Uterus (tissue), 4 donors: ENCODE data around the gene DDX28. TPM values are rescaled to one million over a fixed set of nuclear protein-coding genes. Genes with fewer than 3 reads are reported as not detected.

Experiments
- DNase-seq, 2 donors: peaks; one replicate each; pipeline ENCODE4 v3.0.0-alpha.2; 2019 to 2020
- H3K27ac ChIP-seq, 2 donors: fragments of 200-600 bp; sonication (generic); 1 replicate in 1 of 2; 2 replicates in 1 of 2; pipeline ENCODE4 v1.5.1; 2016 to 2018
- H3K27me3 ChIP-seq, 2 donors: fragments of 200-600 bp; sonication (generic); one replicate each; pipeline ENCODE4 v1.5.1; 2018 to 2019; ENCODE audit warnings: control low read depth in 1 of 2
- H3K36me3 ChIP-seq, 2 donors: fragments of 200-600 bp; sonication (generic); one replicate each; pipeline ENCODE4 v1.5.1; 2019; ENCODE audit warnings: control low read depth in 1 of 2
- H3K4me1 ChIP-seq, 2 donors: fragments of 200-600 bp; sonication (generic); one replicate each; pipeline ENCODE4 v1.5.1; 2018 to 2019; ENCODE audit warnings: control low read depth in 1 of 2
- H3K4me3 ChIP-seq, 2 donors: fragments of 200-600 bp; sonication (generic); 1 replicate in 1 of 2; 2 replicates in 1 of 2; pipeline ENCODE4 v1.5.1; 2018 to 2019; ENCODE audit warnings: mild to moderate bottlenecking in 1 of 2
- H3K9me3 ChIP-seq, 2 donors: fragments of 200-600 bp; sonication (generic); one replicate each; pipeline ENCODE4 v1.5.1; 2019; ENCODE audit warnings: control low read depth in 1 of 2
- POLR2A ChIP-seq, 2 donors: fragments of 450-650 bp; IDR thresholded peaks; one replicate each; pipeline ENCODE4 v1.6.1; 2016; ENCODE audit warnings: antibody characterized with exemption in 2 of 2, mild to moderate bottlenecking in 1 of 2, moderate library complexity in 1 of 2
- intact Hi-C: fragments of 100-400 bp; cut with DNase I; formaldehyde crosslinking; loops from one replicate; pipeline ENCODE4 v1.15.1; 2023; ENCODE audit warnings: low total_unique reads
- total RNA-seq, 4 donors: library from RNA; depleted of rRNA in 3 of 4; stranded (reverse); fragments of >200 nt in 3 of 4; gene quantifications; one replicate each; pipeline versions ENCODE4 v1.1.0 to v1.2.4, GENCODE V29; 2014 to 2023
- TF ChIP-seq, protein P1 (sequence below), 4 experiments: fragments of 200-600 bp in 2 of 4; fragments of 450-650 bp in 2 of 4; sonication (generic) in 2 of 4; IDR thresholded peaks; one replicate each; pipeline ENCODE4 v1.5.1; 2016 to 2019; ENCODE audit warnings: antibody characterized with exemption in 4 of 4, mild to moderate bottlenecking in 2 of 4, moderate library complexity in 1 of 4
- donor health status: DM: yes; HTN: yes; CAD: no.

DDX28 gene
- total RNA-seq, 4 donors from 2014 or later: 2.9 to 14.1 (median 11.8) TPM

DNA sequence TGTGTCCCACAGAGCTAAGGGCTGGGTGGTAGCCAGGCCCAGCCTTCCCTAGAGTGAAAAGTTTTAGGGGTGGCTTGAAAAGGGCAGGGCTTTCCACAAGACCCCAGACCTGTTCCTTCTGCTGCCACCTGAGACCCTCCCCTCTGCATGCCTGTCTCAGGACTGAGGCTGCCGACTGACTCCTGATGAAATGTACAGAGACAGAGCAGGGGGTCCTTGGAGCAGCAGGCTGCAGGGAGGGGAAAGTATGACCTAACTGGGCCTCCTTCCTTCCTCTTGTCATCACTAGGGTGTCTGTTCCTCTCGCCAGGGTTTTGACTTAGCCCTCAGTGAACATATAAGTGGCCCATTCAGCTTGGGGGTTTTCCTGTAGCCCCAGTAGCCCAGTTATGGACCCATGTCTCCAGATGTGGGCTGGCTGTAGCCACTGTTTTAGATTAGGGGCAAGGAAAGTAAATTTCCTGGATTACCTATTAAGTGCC lies 47.3 kb upstream of the DDX28 start:
- intact Hi-C loops: no loop called here
- no peak for DNase-seq
- H3K4me1 ChIP-seq: no peaks in the 10 kb centered on the region
- no peak for TF ChIP-seq POLR2A (IDR thresholded peaks at IDR 0.05)
- TF ChIP-seq, protein P1, sequence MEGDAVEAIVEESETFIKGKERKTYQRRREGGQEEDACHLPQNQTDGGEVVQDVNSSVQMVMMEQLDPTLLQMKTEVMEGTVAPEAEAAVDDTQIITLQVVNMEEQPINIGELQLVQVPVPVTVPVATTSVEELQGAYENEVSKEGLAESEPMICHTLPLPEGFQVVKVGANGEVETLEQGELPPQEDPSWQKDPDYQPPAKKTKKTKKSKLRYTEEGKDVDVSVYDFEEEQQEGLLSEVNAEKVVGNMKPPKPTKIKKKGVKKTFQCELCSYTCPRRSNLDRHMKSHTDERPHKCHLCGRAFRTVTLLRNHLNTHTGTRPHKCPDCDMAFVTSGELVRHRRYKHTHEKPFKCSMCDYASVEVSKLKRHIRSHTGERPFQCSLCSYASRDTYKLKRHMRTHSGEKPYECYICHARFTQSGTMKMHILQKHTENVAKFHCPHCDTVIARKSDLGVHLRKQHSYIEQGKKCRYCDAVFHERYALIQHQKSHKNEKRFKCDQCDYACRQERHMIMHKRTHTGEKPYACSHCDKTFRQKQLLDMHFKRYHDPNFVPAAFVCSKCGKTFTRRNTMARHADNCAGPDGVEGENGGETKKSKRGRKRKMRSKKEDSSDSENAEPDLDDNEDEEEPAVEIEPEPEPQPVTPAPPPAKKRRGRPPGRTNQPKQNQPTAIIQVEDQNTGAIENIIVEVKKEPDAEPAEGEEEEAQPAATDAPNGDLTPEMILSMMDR (IDR thresholded peaks at IDR 0.05): no peak
- H3K27ac ChIP-seq: no peak overlapping the region
- H3K36me3 ChIP-seq: no peaks in the 10 kb centered on the region
- H3K9me3 ChIP-seq: no peaks in the 10 kb centered on the region
- no peaks in the 10 kb centered on the region for H3K27me3 ChIP-seq
- H3K4me3 ChIP-seq: no peak overlapping the region

DNA sequence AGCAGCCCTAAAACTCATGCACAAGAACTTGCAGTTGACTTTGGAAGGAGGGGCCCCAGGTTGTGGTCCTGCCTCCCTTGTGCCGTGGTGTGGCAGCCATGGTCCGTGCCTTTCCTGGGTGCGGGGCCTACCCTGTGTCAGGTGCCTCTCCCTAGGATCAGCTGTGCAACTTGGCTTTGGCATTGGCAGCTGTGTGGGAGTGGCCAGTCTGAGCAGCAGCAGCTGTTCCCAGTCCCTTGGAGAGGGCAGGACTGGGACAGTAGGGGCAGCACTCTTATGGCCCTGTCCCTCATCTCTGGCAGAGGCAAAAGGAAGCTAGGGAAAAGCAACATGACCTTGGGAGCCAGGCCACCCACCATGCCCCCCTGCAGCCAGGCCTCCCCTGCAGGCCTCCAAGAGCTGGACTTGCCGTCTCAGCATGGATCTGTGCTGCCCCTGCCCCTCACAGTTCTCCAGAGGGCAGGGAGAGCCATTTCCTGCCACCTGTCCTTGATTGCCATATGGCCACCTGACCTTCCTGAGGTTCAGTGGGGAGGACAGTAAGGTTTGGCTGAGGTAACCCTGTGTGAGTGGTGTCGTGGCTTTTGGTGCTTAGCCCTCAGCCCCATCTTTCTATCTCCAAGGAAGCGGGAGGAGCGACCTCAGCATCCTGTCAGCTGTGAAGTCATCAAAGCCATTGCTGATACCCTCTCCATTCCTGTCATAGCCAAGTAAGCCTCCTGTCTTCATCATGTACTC lies 46.6 kb upstream of the DDX28 start:
- Histone ChIP-seq H3K27ac (no peak overlapping the region), H3K27me3 (no peaks in the 10 kb centered on the region), H3K36me3 (no peaks in the 10 kb centered on the region), H3K4me3 (no peak overlapping the region), H3K9me3 (no peaks in the 10 kb centered on the region), H3K4me1 (no peaks in the 10 kb centered on the region)
- no peak for TF ChIP-seq POLR2A (IDR thresholded peaks at IDR 0.05)
- TF ChIP-seq, protein P1 (IDR thresholded peaks at IDR 0.05): no peak
- DNase-seq: no peak
- intact Hi-C loops: no loop called here

DNA sequence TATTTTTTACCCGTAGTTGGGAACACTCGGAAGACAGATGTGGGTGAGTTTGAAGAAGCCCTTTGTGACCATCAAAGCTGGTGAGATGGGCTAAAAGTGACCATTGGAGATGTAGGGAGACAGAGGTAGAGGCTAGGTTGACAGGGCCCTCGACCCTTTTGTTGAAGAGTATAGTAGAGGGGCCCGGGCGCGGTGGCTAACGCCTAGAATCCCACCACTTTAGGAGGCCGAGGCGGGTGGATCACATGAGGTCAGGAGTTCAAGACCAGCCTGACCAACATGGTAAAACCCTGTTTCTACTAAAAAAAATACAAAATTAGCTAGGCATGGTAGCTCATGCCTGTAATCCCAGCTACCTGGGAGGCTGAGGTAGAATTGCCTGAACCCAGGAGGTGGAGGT lies 45.9 kb upstream of the DDX28 start:
- TF ChIP-seq POLR2A (IDR thresholded peaks at IDR 0.05): no peak
- TF ChIP-seq, protein P1 (IDR thresholded peaks at IDR 0.05): no peak
- Histone ChIP-seq H3K9me3 (no peaks in the 10 kb centered on the region), H3K27me3 (no peaks in the 10 kb centered on the region), H3K4me1 (no peaks in the 10 kb centered on the region), H3K36me3 (no peaks in the 10 kb centered on the region), H3K27ac (no peak overlapping the region), H3K4me3 (no peak overlapping the region)
- DNase-seq: no peak
- intact Hi-C loops: no loop called here

DNA sequence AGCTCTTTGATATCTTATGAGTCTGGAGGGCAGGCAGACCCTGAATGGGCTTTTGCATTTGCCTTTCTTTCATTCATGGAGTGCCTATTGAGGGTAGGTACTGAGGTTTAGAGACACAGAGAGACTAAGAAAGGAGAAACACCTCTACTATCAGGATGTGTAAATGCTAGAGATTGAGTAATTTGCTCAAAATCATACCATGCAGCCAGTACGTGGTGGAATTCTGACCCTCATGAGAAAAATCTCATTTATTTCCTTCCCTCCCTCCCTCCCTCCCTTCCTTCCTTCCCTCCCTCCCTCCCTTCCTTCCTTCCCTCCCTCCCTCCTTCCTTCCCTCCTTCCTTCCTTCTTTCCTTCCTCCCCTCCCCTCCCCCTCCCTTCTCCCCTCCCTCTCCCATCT lies 43.7 kb upstream of the DDX28 start:
- intact Hi-C loops: no loop called here
- H3K27ac ChIP-seq: no peak overlapping the region
- no peak for DNase-seq
- H3K27me3 ChIP-seq: no peaks in the 10 kb centered on the region
- no peaks in the 10 kb centered on the region for H3K36me3 ChIP-seq
- H3K9me3 ChIP-seq: no peaks in the 10 kb centered on the region
- H3K4me1 ChIP-seq: no peaks in the 10 kb centered on the region
- TF ChIP-seq, protein P1 (IDR thresholded peaks at IDR 0.05): no peak
- TF ChIP-seq POLR2A (IDR thresholded peaks at IDR 0.05): no peak
- H3K4me3 ChIP-seq: no peak overlapping the region

DNA sequence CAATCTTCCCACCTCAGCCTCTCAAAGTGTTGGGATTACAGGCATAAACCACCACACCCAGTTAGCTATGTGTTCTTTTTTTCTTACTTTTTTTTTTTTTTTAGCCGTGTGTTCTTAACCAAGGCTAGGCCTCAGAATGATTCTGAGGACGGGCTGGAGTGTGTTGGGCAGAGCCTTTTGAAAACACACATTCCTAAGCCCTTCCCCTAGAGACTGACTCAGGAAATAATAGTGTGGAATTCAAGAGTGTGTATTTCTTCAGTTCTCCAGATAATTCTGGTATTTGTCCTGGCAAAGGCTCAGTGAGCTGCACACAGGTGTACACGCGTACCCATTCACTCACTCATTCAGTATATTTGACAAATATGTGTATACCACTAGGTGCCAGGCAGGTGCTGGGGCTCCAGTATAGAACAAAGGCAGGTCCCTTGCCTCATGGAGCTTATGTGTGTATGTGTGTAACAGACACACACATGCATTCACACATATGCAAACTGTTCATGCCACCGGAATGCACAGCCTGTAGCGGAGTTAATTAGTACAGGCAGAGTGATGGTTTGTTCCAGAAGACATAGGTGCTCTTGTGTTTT lies 42.8 kb upstream of the DDX28 start:
- Histone ChIP-seq H3K4me3 (no peak overlapping the region), H3K36me3 (no peaks in the 10 kb centered on the region), H3K27me3 (no peaks in the 10 kb centered on the region), H3K4me1 (no peaks in the 10 kb centered on the region), H3K27ac (peak overlapping the region; percentile 49 to 67), H3K9me3 (no peaks in the 10 kb centered on the region)
- DNase-seq: no peak
- intact Hi-C loops: no loop called here
- TF ChIP-seq, protein P1 (IDR thresholded peaks at IDR 0.05): no peak
- no peak for TF ChIP-seq POLR2A (IDR thresholded peaks at IDR 0.05)
